Uterus (tissue), 2 donors: ENCODE results near the gene FOS.

Experiments
- CTCF ChIP-seq, 4 experiments: fragments of 200-600 bp in 2 of 4; fragments of 450-650 bp in 2 of 4; sonication (generic) in 2 of 4; IDR thresholded peaks; one replicate each; pipeline ENCODE4 v1.5.1; 2016 to 2019; ENCODE audit warnings: antibody characterized with exemption in 4 of 4, mild to moderate bottlenecking in 2 of 4, moderate library complexity in 1 of 4
- POLR2A ChIP-seq, 2 donors: fragments of 450-650 bp; IDR thresholded peaks; one replicate each; pipeline ENCODE4 v1.6.1; 2016; ENCODE audit warnings: antibody characterized with exemption in 2 of 2, mild to moderate bottlenecking in 1 of 2, moderate library complexity in 1 of 2

- TF ChIP-seq CTCF (IDR thresholded peaks at IDR 0.05) = no peak
- TF ChIP-seq POLR2A (IDR thresholded peaks at IDR 0.05) = peak; percentile 89 to 99
Measured at GRCh38 chr14:75278422-75279152, at the start of gene FOS.
